ENCODE measurements around the gene FAM20C.

- TF ChIP-seq CTCF (IDR thresholded peaks at IDR 0.05; ENCODE audit: low read depth, low read length) (no peak), EZH2phosphoT487 (IDR thresholded peaks at IDR 0.05; ENCODE audit: low read depth) (no peak)
These were observed 36.2 kb downstream of the FAM20C start for GRCh38 chr7:228610-229009.
